HG03060 (cell line): ENCODE data around the gene DCPS.
"Not testable (repeated sequence)": the region's sequence is repeated elsewhere in the genome, so short reads cannot be mapped to it uniquely, and the experiment has no call there.

Experiments used
- ATAC-seq: cut with Tn5 transposase; IDR thresholded peaks from one replicate; pipeline ENCODE4 v1.9.1; 2021; ENCODE audit warnings: low read depth, moderate number of reproducible peaks; ENCODE audit not compliant: unreplicated experiment

Gene DCPS

GRCh38 chr11:126357969-126358762 lies 54.3 kb downstream of the DCPS start:
- no peak for ATAC-seq

DNA sequence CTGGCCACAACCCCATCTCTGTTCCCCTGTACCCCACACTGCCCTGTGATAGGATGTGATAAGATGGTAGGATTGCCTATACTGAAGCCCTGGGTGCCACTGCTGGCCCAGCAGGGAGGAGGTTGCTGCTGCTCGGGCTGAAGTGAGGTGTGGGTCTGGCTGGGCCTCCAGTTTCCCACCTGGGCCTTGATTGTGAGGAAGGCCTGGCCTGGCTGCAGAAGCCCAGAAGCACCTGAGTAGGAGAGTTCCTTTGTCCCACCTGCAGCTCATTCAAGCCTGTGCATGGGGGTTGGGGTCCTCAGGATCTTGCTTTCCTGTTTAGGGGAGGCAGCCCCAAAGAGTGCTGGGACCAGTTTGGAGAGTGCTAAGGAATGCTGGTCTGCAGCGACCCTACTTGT lies 54.9 kb downstream of the DCPS start:
- no peak for ATAC-seq

DNA sequence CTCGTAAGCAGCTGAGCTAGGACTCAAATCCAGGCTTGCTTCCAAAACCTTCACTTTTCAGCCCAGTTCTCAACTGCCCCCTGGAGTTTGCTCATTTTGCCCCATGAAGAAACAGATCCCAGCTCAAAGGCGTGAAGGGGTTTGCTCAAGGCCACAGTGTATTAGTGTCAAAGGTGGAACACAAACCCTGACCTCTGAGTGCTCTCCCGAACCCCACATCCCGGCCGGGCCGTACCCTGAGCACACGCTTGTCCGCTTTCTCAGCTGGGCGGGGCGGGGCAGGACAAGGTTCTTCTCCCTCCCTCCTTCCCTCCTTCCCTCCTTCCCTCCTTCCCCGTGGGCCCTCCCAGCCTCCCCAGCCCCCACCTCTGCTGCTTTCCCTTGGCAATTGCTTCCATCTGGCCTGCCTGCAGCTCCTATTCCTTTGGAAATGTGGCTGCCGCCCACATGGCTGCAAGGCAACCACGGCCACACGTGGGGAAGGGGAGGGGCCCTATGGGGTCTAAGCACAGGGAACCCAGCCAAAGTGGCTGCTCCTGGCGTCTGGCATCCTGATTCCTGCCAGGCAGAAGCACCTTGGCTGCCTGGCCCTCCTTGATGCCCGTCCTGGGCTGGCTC lies 55.7 kb downstream of the DCPS start:
- ATAC-seq: no peak

GRCh38 chr11:126360049-126360446 lies 56.2 kb downstream of the DCPS start:
- ATAC-seq: no peak

DNA sequence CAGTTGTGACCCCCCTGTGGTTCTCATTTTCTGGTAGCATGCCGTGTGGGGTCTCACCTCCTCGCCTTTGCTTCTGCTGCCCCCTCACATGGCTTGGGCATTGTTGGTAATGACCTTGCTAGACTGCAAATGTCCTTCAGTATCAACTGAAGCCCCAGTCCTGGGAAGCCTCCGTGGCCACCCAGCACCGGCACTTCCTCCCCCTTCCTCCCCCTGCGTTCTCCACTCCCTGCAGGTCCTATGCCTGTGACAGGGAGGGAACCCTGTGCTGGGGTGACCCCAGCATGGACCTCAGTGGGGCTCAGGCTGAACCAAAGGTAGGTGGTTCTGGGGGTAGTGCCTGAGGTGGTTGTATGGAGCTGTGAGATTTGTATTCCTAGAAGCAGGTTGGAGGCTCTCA lies 57.5 kb downstream of the DCPS start:
- ATAC-seq: no peak

GRCh38 chr11:126362879-126363655 lies 59.2 kb downstream of the DCPS start:
- ATAC-seq: no peak

GRCh38 chr11:126363706-126364248 lies 59.9 kb downstream of the DCPS start:
- ATAC-seq: no peak

GRCh38 chr11:126364735-126365134 lies 60.9 kb downstream of the DCPS start:
- ATAC-seq: not testable (repeated sequence)

- not testable (repeated sequence) for ATAC-seq
Observed at GRCh38 chr11:126365508-126365907, 61.6 kb downstream of the DCPS start.

DNA sequence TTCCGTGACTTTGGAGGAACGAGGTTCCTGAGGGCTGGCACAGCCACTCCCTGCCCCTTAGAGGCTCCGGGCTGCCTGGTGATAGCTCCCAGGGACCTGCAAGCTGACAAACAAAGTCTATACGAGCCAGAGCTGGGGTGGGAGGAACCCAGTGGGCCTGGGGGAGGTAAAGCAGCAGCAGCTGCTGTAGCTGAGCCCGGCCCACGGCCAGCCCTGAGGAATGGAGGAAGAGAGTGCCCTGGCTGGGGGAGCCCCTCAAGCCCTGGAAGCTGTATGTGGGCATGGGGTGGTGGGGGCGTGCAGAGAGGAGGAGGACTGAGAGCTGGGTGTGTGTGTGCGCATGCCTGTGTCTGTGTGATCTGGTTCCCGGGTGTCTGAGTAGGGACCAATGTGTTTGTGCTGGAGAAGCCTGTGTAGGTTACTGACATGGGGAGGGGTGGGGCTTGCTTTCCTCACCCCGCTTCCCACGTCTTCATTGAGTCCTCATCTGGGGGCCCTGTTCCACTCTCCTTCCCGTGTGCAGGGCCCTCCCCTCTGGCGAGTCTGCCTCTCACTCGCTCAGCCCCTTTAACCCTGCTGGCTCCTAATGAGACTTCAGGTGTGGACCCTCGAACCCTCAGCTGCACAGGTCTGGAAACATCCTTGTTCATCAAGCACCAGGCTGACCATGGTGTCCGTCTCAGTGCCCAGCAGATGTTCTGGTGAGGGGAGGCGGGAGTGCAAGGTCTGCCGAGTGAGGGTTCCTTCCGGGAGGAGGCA lies 62.4 kb downstream of the DCPS start:
- no peak for ATAC-seq

DNA sequence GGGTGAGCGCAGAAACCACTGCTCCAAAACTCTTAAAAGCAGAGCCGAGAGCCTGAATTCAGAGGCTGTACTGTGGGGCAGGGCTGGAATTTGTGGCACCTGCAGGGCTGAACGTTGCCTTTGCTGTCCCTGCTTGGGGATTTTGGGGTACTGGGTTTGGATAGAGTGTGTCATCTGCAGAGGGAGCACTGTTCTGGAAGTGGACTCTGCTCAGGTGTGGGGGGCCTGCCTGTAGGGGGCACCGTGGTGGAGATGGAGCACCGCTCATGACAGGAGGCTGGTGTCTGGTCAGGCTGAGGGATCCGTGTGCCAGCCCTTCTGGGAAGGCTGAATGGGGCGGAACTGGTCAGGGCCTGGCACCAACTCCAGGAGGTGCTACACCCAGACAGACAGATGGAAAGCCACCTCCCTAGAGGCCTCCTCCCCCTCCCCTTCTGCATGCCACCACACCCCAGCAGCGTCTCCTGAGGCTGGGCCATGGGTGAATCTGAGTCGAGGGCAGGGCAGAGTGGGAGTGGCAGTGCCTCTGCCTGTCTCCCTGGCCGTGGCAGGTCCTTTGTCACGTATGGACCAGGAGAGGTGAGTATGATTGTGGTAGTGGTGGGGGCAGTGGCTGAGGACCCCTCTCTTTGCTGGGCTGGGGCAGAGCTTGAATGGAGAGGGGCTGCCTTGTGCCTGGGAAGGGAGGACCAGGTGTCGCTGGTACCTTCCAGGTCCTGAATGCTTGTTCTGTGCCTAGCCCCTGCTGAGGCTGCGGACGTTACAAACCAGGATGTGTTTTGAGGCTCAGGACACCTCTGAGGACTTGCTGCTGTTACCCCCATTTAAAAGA lies 63.2 kb downstream of the DCPS start:
- not testable (repeated sequence) for ATAC-seq

GRCh38 chr11:126367806-126368205 lies 63.9 kb downstream of the DCPS start:
- not testable (repeated sequence) for ATAC-seq

GRCh38 chr11:126368336-126369119 lies 64.7 kb downstream of the DCPS start:
- not testable (repeated sequence) for ATAC-seq

DNA sequence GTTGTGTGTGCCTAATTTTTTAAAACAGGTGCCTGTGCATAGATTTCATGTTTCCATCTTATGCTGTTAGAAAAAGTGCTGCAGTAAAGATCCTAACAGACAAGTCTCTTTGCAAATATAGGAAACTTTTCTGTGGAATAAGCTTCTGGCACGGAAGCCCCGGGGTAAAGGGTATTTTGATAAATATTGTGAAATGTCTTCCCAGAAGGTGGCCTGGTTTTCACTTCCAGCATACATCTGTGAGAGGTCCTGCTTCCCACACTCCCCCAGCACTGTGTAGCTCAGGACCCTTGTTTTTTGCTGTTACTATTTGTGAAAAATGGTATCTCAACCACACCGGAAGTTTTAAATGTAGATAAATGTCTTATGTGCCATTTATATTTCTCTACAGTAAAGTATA lies 66.2 kb downstream of the DCPS start:
- ATAC-seq: no peak

DNA sequence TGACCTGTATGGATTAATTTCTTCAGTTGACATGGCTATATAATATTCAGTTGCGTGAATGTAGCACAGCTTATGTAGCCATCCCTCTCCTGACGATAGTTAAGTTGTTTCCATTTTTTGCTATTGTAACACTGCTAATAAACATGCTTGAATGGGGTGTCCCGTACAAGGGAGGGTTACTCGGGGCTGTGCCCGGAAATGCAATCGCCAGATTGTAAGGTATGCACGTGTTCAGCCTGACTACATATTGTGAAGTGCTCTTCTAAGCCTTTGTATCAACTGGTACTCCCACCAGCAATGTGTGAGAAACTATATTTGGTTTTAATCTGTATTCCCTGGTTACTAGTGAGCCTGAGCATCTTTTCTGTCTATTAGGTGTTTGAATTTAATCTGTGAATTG lies 67.7 kb downstream of the DCPS start:
- ATAC-seq: no peak

GRCh38 chr11:126373389-126374066 lies 69.7 kb downstream of the DCPS start:
- ATAC-seq: not testable (repeated sequence)

DNA sequence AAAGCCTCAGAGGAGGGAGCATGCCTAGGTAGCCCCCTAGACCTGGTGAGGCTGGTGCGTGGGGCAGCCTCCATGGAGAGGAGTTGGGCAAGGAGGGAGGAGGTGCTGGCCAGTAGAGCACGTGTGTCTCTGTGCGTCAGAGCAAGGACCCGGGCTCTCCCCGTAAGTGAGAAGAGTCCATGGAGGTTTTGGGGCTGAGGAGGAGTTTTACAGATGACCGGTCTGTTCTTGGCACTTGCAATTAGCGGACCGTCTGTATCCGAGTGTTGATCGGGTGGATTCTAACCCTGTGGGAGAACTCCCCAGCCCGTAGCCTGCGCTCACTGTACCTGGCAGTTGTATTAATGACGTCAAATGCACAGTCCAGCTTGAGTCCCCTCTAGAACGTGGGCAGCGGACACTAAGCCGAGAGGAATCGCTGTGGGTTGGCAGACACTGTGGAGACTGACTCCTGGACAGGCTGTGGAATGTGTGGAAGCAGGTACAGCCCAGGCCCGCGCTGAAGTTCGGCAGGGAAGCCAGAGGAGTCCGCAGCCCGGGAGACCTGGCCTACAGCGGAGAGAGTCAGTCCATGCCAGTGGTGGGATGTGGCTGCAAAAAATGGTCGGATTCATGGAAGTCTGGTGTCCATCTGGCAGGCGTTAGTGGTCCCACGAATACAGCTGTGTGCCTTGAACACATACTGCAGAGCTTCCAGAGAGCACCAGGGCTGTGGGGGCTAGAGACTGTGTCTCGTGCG lies 70.9 kb downstream of the DCPS start:
- not testable (repeated sequence) for ATAC-seq
